Liver (tissue), 9 donors: ENCODE measurements around the gene HYAL3. TPM values are rescaled to one million over a fixed set of nuclear protein-coding genes. Genes with fewer than 3 reads are reported as not detected.

Experiments used
- DNase-seq: peaks from one replicate; pipeline ENCODE4 v3.0.0-alpha.2; 2017; ENCODE audit warnings: low spot score
- H3K27ac ChIP-seq, 2 donors: one replicate each; pipeline ENCODE4 v1.7.0; 2013; ENCODE audit warnings: inconsistent platforms in 2 of 2, low read length in 2 of 2, control low read depth in 1 of 2, low read depth in 1 of 2, mild to moderate bottlenecking in 1 of 2
- H3K27me3 ChIP-seq, 4 donors: one replicate each; pipeline versions ENCODE4 v1.6.1 to v1.7.0; 2013; ENCODE audit warnings: low read length in 3 of 4, inconsistent platforms in 1 of 4, mild to moderate bottlenecking in 1 of 4, moderate library complexity in 1 of 4; ENCODE audit not compliant: control insufficient read depth in 4 of 4, insufficient read depth in 4 of 4
- H3K36me3 ChIP-seq, 4 donors: one replicate each; pipeline versions ENCODE4 v1.6.1 to v1.7.0; 2013; ENCODE audit warnings: low read length in 3 of 4, mild to moderate bottlenecking in 3 of 4, low read depth in 1 of 4, moderate library complexity in 1 of 4; ENCODE audit not compliant: control insufficient read depth in 4 of 4, insufficient read depth in 3 of 4
- H3K4me1 ChIP-seq, 4 donors: one replicate each; pipeline versions ENCODE4 v1.6.1 to v1.7.0; 2013; ENCODE audit warnings: low read length in 3 of 4, mild to moderate bottlenecking in 3 of 4, moderate library complexity in 1 of 4; ENCODE audit not compliant: control insufficient read depth in 4 of 4, insufficient read depth in 4 of 4
- H3K4me3 ChIP-seq, 3 donors: one replicate each; pipeline versions ENCODE4 v1.6.1 to v1.7.0; 2013; ENCODE audit warnings: low read length in 3 of 3, control low read depth in 1 of 3, low read depth in 1 of 3, mild to moderate bottlenecking in 1 of 3
- H3K9ac ChIP-seq, 2 donors: one replicate each; pipeline ENCODE4 v1.7.0; 2013; ENCODE audit warnings: low read length in 2 of 2, mild to moderate bottlenecking in 2 of 2, moderate library complexity in 2 of 2, control low read depth in 1 of 2, low read depth in 1 of 2
- H3K9me3 ChIP-seq, 4 donors: one replicate each; pipeline versions ENCODE4 v1.6.1 to v1.7.0; 2013; ENCODE audit warnings: low read length in 3 of 4; ENCODE audit not compliant: control insufficient read depth in 4 of 4
- FOXA1 ChIP-seq: IDR thresholded peaks from 2 replicates; pipeline ENCODE4 v1.6.1; 2016; ENCODE audit warnings: antibody characterized with exemption
- GABPA ChIP-seq, 2 donors: IDR thresholded peaks in 1 of 2; conservative IDR thresholded peaks in 1 of 2; 2 replicates each; pipeline ENCODE4 v1.6.1; 2016; ENCODE audit warnings: antibody characterized with exemption in 2 of 2, mild to moderate bottlenecking in 1 of 2, moderate library complexity in 1 of 2
- HNF4A ChIP-seq, 2 donors: conservative IDR thresholded peaks; 2 replicates each; pipeline ENCODE4 v1.6.1; 2016; ENCODE audit warnings: antibody characterized with exemption in 2 of 2, mild to moderate bottlenecking in 2 of 2
- HNF4G ChIP-seq: IDR thresholded peaks from 2 replicates; pipeline ENCODE4 v1.6.1; 2016; ENCODE audit warnings: antibody characterized with exemption
- JUND ChIP-seq, 2 donors: IDR thresholded peaks; 2 replicates each; pipeline ENCODE4 v1.6.1; 2016; ENCODE audit warnings: antibody characterized with exemption in 2 of 2
- NR2F2 ChIP-seq: IDR thresholded peaks from 2 replicates; pipeline ENCODE4 v1.6.1; 2016; ENCODE audit warnings: antibody characterized with exemption
- RAD21 ChIP-seq, 2 donors: IDR thresholded peaks; 2 replicates each; pipeline ENCODE4 v1.6.1; 2016; ENCODE audit warnings: antibody characterized with exemption in 2 of 2, mild to moderate bottlenecking in 2 of 2
- SP1 ChIP-seq: IDR thresholded peaks from 2 replicates; pipeline ENCODE4 v1.6.1; 2018; ENCODE audit warnings: antibody characterized with exemption, mild to moderate bottlenecking
- WGBS: extraction: QIAGEN DNeasy Blood & Tissue Kit; methylation state at CpG from one replicate; pipeline ENCODE4 v1.1.7; 2013; 5-methylcytosine and 5-hydroxymethylcytosine counted together
- polyA plus RNA-seq, 2 donors: library from polyadenylated mRNA; stranded (reverse) in 1 of 2; unstranded in 1 of 2; fragments of 200-250 nt in 1 of 2; fragments of >200 nt in 1 of 2; fragmentation: Nextera tagmentation in 1 of 2; extraction: Ambion mirVana in 1 of 2; gene quantifications; one replicate each; pipeline versions ENCODE4 v1.2.1 to v1.2.3, GENCODE V29; 2013 to 2015
- total RNA-seq, 2 donors: library from RNA; depleted of rRNA; stranded (reverse); fragments of >200 nt; gene quantifications; one replicate each; pipeline ENCODE4 v1.2.3, GENCODE V29; 2014
- TF ChIP-seq, protein P1 (sequence below): IDR thresholded peaks from 2 replicates; pipeline ENCODE4 v1.6.1; 2016; ENCODE audit warnings: antibody characterized with exemption
- TF ChIP-seq, protein P2 (sequence below): IDR thresholded peaks from 2 replicates; pipeline ENCODE4 v1.6.1; 2016; ENCODE audit warnings: antibody characterized with exemption
- TF ChIP-seq, protein P3 (sequence below): IDR thresholded peaks from 2 replicates; pipeline ENCODE4 v1.6.1; 2016; ENCODE audit warnings: antibody characterized with exemption
- TF ChIP-seq, protein P4 (sequence below): IDR thresholded peaks from 2 replicates; pipeline ENCODE4 v1.6.1; 2016; ENCODE audit warnings: antibody characterized with exemption, mild to moderate bottlenecking
- donor health status: healthy.
- donor health status: healthy.
- donor health status: healthy.
- donor health status: healthy.
- donor health status: healthy.

HYAL3 gene
- total and polyA plus RNA-seq, 4 donors: 1.8 to 6.6 (median 2.0) TPM

DNA sequence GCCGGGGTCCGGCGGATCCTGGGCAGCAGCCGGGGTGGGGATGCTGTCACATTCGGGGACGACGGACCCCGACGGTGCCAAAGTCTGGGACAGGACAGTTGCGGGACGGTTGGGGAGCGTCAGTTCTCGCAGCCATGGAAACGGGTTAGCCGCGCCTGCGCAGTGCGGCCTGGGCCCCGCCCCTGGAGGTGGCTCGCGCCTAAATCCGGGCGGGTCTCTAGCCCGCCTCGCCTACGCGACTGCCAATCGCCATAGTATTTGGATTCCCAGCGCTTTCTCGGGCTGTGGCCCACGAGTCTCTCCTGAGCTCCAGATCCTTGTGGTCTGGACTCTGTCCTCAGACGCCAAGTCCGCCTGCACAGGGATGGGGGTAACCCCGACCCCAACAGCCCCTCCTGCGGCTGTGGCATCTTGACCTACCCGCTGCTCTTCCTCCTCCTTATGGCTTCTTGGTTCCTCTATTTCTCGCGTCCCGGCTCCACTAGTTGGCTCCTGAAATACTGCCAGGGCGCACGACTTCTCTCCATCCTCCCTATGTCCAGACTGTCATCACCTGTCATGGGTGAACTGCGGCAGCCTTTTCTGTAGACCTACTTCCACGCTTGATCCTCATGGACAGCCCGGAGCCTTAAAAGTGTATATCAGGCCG lies 46.5 kb upstream of the HYAL3 start, which contains the start of gene ZMYND10:
TSS of gene ZMYND10 (minus strand) at position 147 of the 649 bp plus-strand sequence. CDS start 153 bp downstream, outside the sequence.
- Histone ChIP-seq H3K27ac (no peak within 1 kb of the TSS), H3K4me1 (peaks cover 13 to 40% (median 25%) of the 10 kb centered on the region in 4 donors), H3K27me3 (no peaks in the 10 kb centered on the region), H3K4me3 (peak within 1 kb of the TSS in 1 of 3 donors; percentile 23), H3K36me3 (peaks cover 0 to 9% (median 0%) of the 10 kb centered on the region in 4 donors), H3K9me3 (no peaks in the 10 kb centered on the region), H3K9ac (no peak within 1 kb of the TSS)
- 18% methylated on average over 45 of the region's 45 CpGs for WGBS
- TF ChIP-seq GABPA (IDR thresholded peaks at IDR 0.05 in 1 of 2, conservative IDR thresholded peaks at IDR 0.05 in 1 of 2) (no peak), JUND (IDR thresholded peaks at IDR 0.05) (no peak), SP1 (no peak), FOXA1 (no peak), HNF4G (no peak), NR2F2 (no peak)
- TF ChIP-seq, protein P1, sequence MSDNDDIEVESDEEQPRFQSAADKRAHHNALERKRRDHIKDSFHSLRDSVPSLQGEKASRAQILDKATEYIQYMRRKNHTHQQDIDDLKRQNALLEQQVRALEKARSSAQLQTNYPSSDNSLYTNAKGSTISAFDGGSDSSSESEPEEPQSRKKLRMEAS: no peak
- TF ChIP-seq, protein P2, sequence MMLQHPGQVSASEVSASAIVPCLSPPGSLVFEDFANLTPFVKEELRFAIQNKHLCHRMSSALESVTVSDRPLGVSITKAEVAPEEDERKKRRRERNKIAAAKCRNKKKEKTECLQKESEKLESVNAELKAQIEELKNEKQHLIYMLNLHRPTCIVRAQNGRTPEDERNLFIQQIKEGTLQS: no peak
- TF ChIP-seq, protein P3, sequence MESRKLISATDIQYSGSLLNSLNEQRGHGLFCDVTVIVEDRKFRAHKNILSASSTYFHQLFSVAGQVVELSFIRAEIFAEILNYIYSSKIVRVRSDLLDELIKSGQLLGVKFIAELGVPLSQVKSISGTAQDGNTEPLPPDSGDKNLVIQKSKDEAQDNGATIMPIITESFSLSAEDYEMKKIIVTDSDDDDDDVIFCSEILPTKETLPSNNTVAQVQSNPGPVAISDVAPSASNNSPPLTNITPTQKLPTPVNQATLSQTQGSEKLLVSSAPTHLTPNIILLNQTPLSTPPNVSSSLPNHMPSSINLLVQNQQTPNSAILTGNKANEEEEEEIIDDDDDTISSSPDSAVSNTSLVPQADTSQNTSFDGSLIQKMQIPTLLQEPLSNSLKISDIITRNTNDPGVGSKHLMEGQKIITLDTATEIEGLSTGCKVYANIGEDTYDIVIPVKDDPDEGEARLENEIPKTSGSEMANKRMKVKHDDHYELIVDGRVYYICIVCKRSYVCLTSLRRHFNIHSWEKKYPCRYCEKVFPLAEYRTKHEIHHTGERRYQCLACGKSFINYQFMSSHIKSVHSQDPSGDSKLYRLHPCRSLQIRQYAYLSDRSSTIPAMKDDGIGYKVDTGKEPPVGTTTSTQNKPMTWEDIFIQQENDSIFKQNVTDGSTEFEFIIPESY: no peak
- TF ChIP-seq, protein P4, sequence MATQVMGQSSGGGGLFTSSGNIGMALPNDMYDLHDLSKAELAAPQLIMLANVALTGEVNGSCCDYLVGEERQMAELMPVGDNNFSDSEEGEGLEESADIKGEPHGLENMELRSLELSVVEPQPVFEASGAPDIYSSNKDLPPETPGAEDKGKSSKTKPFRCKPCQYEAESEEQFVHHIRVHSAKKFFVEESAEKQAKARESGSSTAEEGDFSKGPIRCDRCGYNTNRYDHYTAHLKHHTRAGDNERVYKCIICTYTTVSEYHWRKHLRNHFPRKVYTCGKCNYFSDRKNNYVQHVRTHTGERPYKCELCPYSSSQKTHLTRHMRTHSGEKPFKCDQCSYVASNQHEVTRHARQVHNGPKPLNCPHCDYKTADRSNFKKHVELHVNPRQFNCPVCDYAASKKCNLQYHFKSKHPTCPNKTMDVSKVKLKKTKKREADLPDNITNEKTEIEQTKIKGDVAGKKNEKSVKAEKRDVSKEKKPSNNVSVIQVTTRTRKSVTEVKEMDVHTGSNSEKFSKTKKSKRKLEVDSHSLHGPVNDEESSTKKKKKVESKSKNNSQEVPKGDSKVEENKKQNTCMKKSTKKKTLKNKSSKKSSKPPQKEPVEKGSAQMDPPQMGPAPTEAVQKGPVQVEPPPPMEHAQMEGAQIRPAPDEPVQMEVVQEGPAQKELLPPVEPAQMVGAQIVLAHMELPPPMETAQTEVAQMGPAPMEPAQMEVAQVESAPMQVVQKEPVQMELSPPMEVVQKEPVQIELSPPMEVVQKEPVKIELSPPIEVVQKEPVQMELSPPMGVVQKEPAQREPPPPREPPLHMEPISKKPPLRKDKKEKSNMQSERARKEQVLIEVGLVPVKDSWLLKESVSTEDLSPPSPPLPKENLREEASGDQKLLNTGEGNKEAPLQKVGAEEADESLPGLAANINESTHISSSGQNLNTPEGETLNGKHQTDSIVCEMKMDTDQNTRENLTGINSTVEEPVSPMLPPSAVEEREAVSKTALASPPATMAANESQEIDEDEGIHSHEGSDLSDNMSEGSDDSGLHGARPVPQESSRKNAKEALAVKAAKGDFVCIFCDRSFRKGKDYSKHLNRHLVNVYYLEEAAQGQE: no peak
- DNase-seq: peak; percentile 80

DNA sequence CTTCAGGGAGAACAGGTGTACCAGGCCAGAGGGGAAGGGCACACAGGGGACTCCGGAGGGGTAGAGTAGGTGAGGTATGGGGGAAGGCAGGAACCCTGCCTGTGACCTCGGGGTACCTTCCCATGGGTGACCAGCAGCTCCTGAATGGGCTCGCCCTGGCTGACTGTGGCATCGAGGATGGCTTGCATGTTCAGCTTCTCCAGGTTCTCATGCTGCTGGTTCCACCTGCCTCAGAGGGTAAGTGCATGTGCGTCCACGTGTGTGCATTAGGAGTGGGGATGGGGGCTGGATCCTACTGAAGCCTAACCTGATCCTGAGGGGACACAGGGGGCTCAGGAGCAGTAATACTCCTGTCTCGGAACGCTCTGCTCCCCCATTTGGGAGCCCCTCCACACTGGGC lies 45.8 kb upstream of the HYAL3 start:
- WGBS: 82% methylated on average over 8 of the region's 8 CpGs
- H3K27ac ChIP-seq: no peak overlapping the region
- peaks cover 13 to 36% (median 21%) of the 10 kb centered on the region in 4 donors for H3K4me1 ChIP-seq

More for the DNA sequence above, 45.8 kb upstream of the HYAL3 start:
- peaks cover 0 to 9% (median 0%) of the 10 kb centered on the region in 4 donors for H3K36me3 ChIP-seq
- no peaks in the 10 kb centered on the region for H3K9me3 ChIP-seq
- DNase-seq: no peak
- H3K27me3 ChIP-seq: no peaks in the 10 kb centered on the region
- no peak overlapping the region for H3K4me3 ChIP-seq
- no peak for TF ChIP-seq NR2F2
- TF ChIP-seq, protein P2: no peak
- TF ChIP-seq RAD21 (IDR thresholded peaks at IDR 0.05): no peak
- TF ChIP-seq HNF4A (conservative IDR thresholded peaks at IDR 0.05): no peak
- no peak overlapping the region for H3K9ac ChIP-seq
